ENCODE data around the gene OR2F1.

Gene OR2F1
- total RNA-seq: 0 reads per million in 3 donors

- H3K27me3 ChIP-seq (replicated peaks; ENCODE audit: control insufficient read depth, insufficient read depth, low read length, poor library complexity, severe bottlenecking): no peaks in the 10 kb centered on the region
- no peak for DNase-seq
- H3K27ac ChIP-seq (ENCODE audit: insufficient read depth, low read length, poor library complexity, severe bottlenecking): no peak within 1 kb of the TSS
- H3K4me3 ChIP-seq (ENCODE audit: insufficient read depth, low read depth, low read length, poor library complexity, severe bottlenecking): no peak within 1 kb of the TSS
- H3K9me3 ChIP-seq (ENCODE audit: control insufficient read depth, low read length): no peaks in the 10 kb centered on the region
- H3K4me1 ChIP-seq (ENCODE audit: control insufficient read depth, insufficient read depth, low read length, poor library complexity, severe bottlenecking): no peaks in the 10 kb centered on the region
- no peaks in the 10 kb centered on the region for H3K36me3 ChIP-seq (ENCODE audit: control insufficient read depth, insufficient read depth, low read length)
Observed at GRCh38 chr7:143954544-143954943, at the start of gene OR2F1. Gene OR2F1 (plus strand): TSS chr7:143954844. CDS start chr7:143959971, 5,127 bp downstream.

GRCh38 chr7:143905509-143905908, 49.1 kb upstream of the OR2F1 start:
- no peak for DNase-seq
- H3K4me1 ChIP-seq (ENCODE audit: control insufficient read depth, insufficient read depth, low read length, poor library complexity, severe bottlenecking): no peaks in the 10 kb centered on the region
- H3K4me3 ChIP-seq (ENCODE audit: insufficient read depth, low read depth, low read length, poor library complexity, severe bottlenecking): no peak overlapping the region
- H3K9me3 ChIP-seq (ENCODE audit: control insufficient read depth, low read length): no peaks in the 10 kb centered on the region
- H3K27me3 ChIP-seq (replicated peaks; ENCODE audit: control insufficient read depth, insufficient read depth, low read length, poor library complexity, severe bottlenecking): no peaks in the 10 kb centered on the region
- no peak overlapping the region for H3K27ac ChIP-seq (ENCODE audit: insufficient read depth, low read length, poor library complexity, severe bottlenecking)
- H3K36me3 ChIP-seq (ENCODE audit: control insufficient read depth, insufficient read depth, low read length): no peaks in the 10 kb centered on the region

- Histone ChIP-seq H3K36me3 (ENCODE audit: control insufficient read depth, insufficient read depth, low read length) (no peaks in the 10 kb centered on the region), H3K4me3 (ENCODE audit: insufficient read depth, low read depth, low read length, poor library complexity, severe bottlenecking) (no peak overlapping the region), H3K4me1 (ENCODE audit: control insufficient read depth, insufficient read depth, low read length, poor library complexity, severe bottlenecking) (no peaks in the 10 kb centered on the region), H3K9me3 (ENCODE audit: control insufficient read depth, low read length) (no peaks in the 10 kb centered on the region), H3K27me3 (replicated peaks; ENCODE audit: control insufficient read depth, insufficient read depth, low read length, poor library complexity, severe bottlenecking) (no peaks in the 10 kb centered on the region), H3K27ac (ENCODE audit: insufficient read depth, low read length, poor library complexity, severe bottlenecking) (no peak overlapping the region)
- no peak for DNase-seq
Observed at GRCh38 chr7:143906151-143906550, 48.5 kb upstream of the OR2F1 start.

GRCh38 chr7:143906895-143907294, 47.7 kb upstream of the OR2F1 start:
- H3K36me3 ChIP-seq (ENCODE audit: control insufficient read depth, insufficient read depth, low read length): no peaks in the 10 kb centered on the region
- no peaks in the 10 kb centered on the region for H3K4me1 ChIP-seq (ENCODE audit: control insufficient read depth, insufficient read depth, low read length, poor library complexity, severe bottlenecking)
- no peaks in the 10 kb centered on the region for H3K27me3 ChIP-seq (replicated peaks; ENCODE audit: control insufficient read depth, insufficient read depth, low read length, poor library complexity, severe bottlenecking)
- no peak for DNase-seq
- no peaks in the 10 kb centered on the region for H3K9me3 ChIP-seq (ENCODE audit: control insufficient read depth, low read length)
- H3K27ac ChIP-seq (ENCODE audit: insufficient read depth, low read length, poor library complexity, severe bottlenecking): no peak overlapping the region
- H3K4me3 ChIP-seq (ENCODE audit: insufficient read depth, low read depth, low read length, poor library complexity, severe bottlenecking): no peak overlapping the region

GRCh38 chr7:143908120-143908519, 46.5 kb upstream of the OR2F1 start:
- Histone ChIP-seq H3K4me3 (ENCODE audit: insufficient read depth, low read depth, low read length, poor library complexity, severe bottlenecking) (no peak overlapping the region), H3K4me1 (ENCODE audit: control insufficient read depth, insufficient read depth, low read length, poor library complexity, severe bottlenecking) (no peaks in the 10 kb centered on the region), H3K27me3 (replicated peaks; ENCODE audit: control insufficient read depth, insufficient read depth, low read length, poor library complexity, severe bottlenecking) (no peaks in the 10 kb centered on the region), H3K36me3 (ENCODE audit: control insufficient read depth, insufficient read depth, low read length) (no peaks in the 10 kb centered on the region), H3K27ac (ENCODE audit: insufficient read depth, low read length, poor library complexity, severe bottlenecking) (no peak overlapping the region), H3K9me3 (ENCODE audit: control insufficient read depth, low read length) (no peaks in the 10 kb centered on the region)
- no peak for DNase-seq

- Histone ChIP-seq H3K27me3 (replicated peaks; ENCODE audit: control insufficient read depth, insufficient read depth, low read length, poor library complexity, severe bottlenecking) (no peaks in the 10 kb centered on the region), H3K4me3 (ENCODE audit: insufficient read depth, low read depth, low read length, poor library complexity, severe bottlenecking) (no peak overlapping the region), H3K9me3 (ENCODE audit: control insufficient read depth, low read length) (no peaks in the 10 kb centered on the region), H3K4me1 (ENCODE audit: control insufficient read depth, insufficient read depth, low read length, poor library complexity, severe bottlenecking) (no peaks in the 10 kb centered on the region), H3K36me3 (ENCODE audit: control insufficient read depth, insufficient read depth, low read length) (no peaks in the 10 kb centered on the region), H3K27ac (ENCODE audit: insufficient read depth, low read length, poor library complexity, severe bottlenecking) (no peak overlapping the region)
- DNase-seq: no peak
Observed at GRCh38 chr7:143909863-143910262, 44.8 kb upstream of the OR2F1 start.

GRCh38 chr7:143910473-143911248, 44.0 kb upstream of the OR2F1 start:
- Histone ChIP-seq H3K27me3 (replicated peaks; ENCODE audit: control insufficient read depth, insufficient read depth, low read length, poor library complexity, severe bottlenecking) (no peaks in the 10 kb centered on the region), H3K4me3 (ENCODE audit: insufficient read depth, low read depth, low read length, poor library complexity, severe bottlenecking) (no peak overlapping the region), H3K4me1 (ENCODE audit: control insufficient read depth, insufficient read depth, low read length, poor library complexity, severe bottlenecking) (no peaks in the 10 kb centered on the region), H3K36me3 (ENCODE audit: control insufficient read depth, insufficient read depth, low read length) (no peaks in the 10 kb centered on the region), H3K9me3 (ENCODE audit: control insufficient read depth, low read length) (no peaks in the 10 kb centered on the region), H3K27ac (ENCODE audit: insufficient read depth, low read length, poor library complexity, severe bottlenecking) (no peak overlapping the region)
- no peak for DNase-seq

- no peaks in the 10 kb centered on the region for H3K36me3 ChIP-seq (ENCODE audit: control insufficient read depth, insufficient read depth, low read length)
- no peak overlapping the region for H3K27ac ChIP-seq (ENCODE audit: insufficient read depth, low read length, poor library complexity, severe bottlenecking)
- H3K9me3 ChIP-seq (ENCODE audit: control insufficient read depth, low read length): no peaks in the 10 kb centered on the region
- H3K4me3 ChIP-seq (ENCODE audit: insufficient read depth, low read depth, low read length, poor library complexity, severe bottlenecking): no peak overlapping the region
- no peaks in the 10 kb centered on the region for H3K4me1 ChIP-seq (ENCODE audit: control insufficient read depth, insufficient read depth, low read length, poor library complexity, severe bottlenecking)
- H3K27me3 ChIP-seq (replicated peaks; ENCODE audit: control insufficient read depth, insufficient read depth, low read length, poor library complexity, severe bottlenecking): no peaks in the 10 kb centered on the region
- no peak for DNase-seq
Observed at GRCh38 chr7:143913945-143914615, 40.6 kb upstream of the OR2F1 start.

GRCh38 chr7:143914938-143915652, 39.5 kb upstream of the OR2F1 start:
- H3K27me3 ChIP-seq (replicated peaks; ENCODE audit: control insufficient read depth, insufficient read depth, low read length, poor library complexity, severe bottlenecking): no peaks in the 10 kb centered on the region
- no peaks in the 10 kb centered on the region for H3K4me1 ChIP-seq (ENCODE audit: control insufficient read depth, insufficient read depth, low read length, poor library complexity, severe bottlenecking)
- no peak overlapping the region for H3K27ac ChIP-seq (ENCODE audit: insufficient read depth, low read length, poor library complexity, severe bottlenecking)
- H3K9me3 ChIP-seq (ENCODE audit: control insufficient read depth, low read length): no peaks in the 10 kb centered on the region
- no peak for DNase-seq
- no peaks in the 10 kb centered on the region for H3K36me3 ChIP-seq (ENCODE audit: control insufficient read depth, insufficient read depth, low read length)
- no peak overlapping the region for H3K4me3 ChIP-seq (ENCODE audit: insufficient read depth, low read depth, low read length, poor library complexity, severe bottlenecking)

- no peak overlapping the region for H3K27ac ChIP-seq (ENCODE audit: insufficient read depth, low read length, poor library complexity, severe bottlenecking)
- no peak for DNase-seq
Observed at GRCh38 chr7:143924851-143925250, 29.8 kb upstream of the OR2F1 start.

More at GRCh38 chr7:143924851-143925250, 29.8 kb upstream of the OR2F1 start:
- Histone ChIP-seq H3K9me3 (ENCODE audit: control insufficient read depth, low read length) (no peaks in the 10 kb centered on the region), H3K4me3 (ENCODE audit: insufficient read depth, low read depth, low read length, poor library complexity, severe bottlenecking) (no peak overlapping the region), H3K4me1 (ENCODE audit: control insufficient read depth, insufficient read depth, low read length, poor library complexity, severe bottlenecking) (no peaks in the 10 kb centered on the region), H3K27me3 (replicated peaks; ENCODE audit: control insufficient read depth, insufficient read depth, low read length, poor library complexity, severe bottlenecking) (peaks cover 2% of the 10 kb centered on the region), H3K36me3 (ENCODE audit: control insufficient read depth, insufficient read depth, low read length) (no peaks in the 10 kb centered on the region)
